K562 treated with DMSO at 1 percent for 4 hours (cell line): Measurements from ENCODE around the gene REPS2. TPM values are rescaled to one million over a fixed set of nuclear protein-coding genes. Genes with fewer than 3 reads are reported as not detected.

Source experiments
- total RNA-seq: library from RNA; unstranded; fragments of 300-600 nt; gene quantifications from 2 replicates; pipeline ENCODE4 v1.2.3, GENCODE V29; 2022; ENCODE audit not compliant: insufficient read depth

Gene REPS2
- not detected in 2 replicates for total RNA-seq

DNA sequence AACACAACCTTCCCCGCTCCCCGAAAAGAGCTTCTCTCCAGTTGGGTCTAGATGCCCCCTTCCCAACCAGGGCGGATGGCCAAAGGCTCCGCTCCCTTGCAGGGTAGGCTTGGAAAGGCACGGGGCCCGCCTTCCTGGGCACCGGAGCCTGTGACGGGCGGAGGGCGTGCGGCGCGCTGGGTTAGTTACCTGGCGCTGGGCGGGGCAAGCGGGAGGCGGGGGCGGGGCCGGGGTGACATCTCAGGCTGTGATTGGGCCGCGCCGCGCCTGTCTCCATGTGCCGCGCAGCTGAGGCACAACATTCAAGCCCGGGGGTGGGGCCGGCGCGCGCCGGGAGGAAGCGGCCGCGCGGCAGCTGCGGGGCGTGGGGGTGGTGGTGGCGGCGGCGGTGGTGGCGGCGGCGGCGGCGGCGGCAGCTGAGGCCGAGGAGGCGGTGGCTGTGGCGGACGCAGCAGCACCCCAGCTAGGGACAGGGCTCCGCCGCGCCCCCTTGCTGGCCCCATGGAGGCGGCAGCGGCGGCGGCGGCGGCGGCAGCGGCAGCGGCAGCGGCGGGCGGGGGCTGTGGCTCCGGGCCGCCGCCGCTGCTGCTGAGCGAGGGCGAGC is at the start of gene REPS2:
Gene REPS2 (plus strand): TSS at position 298 of the 604 bp plus-strand sequence. CDS start 204 bp downstream, at position 502.

Other genes with a start within 250 kb of the REPS2 start
- gene CTPS2, start 234.0 kb upstream of the REPS2 start, total RNA-seq, result 7.3 and 10.4 TPM in 2 replicates
- 15.5 and 16.7 TPM in 2 replicates for gene SYAP1, start 227.0 kb upstream of the REPS2 start, total RNA-seq
- gene TXLNG, start 160.2 kb upstream of the REPS2 start, total RNA-seq, result 12.0 and 14.4 TPM in 2 replicates
- 86.4 and 101 TPM in 2 replicates for gene RBBP7, start 76.3 kb upstream of the REPS2 start, total RNA-seq